OCI-LY7 (cell line): Measurements from ENCODE around the gene PRELID2. TPM values are rescaled to one million over a fixed set of nuclear protein-coding genes. Genes with fewer than 3 reads are reported as not detected.
"Not testable (repeated sequence)": the region's sequence is repeated elsewhere in the genome, so short reads cannot be mapped to it uniquely, and the experiment has no call there.

Source experiments
- BruUV-seq: library from RNA; stranded (reverse); fragments of 400-500 nt; replicated peaks from 2 replicates; lab custom pipeline; 2021; lab: Mats Ljungman, UMichigan
- CTCF ChIA-PET: fragments of 300-600 bp; sonication (Branson Sonifier 250); formaldehyde crosslinking; loops from one replicate; lab custom pipeline; 2022; ENCODE audit warnings: antibody characterized with exemption; ENCODE audit not compliant: unreplicated experiment; lab: Charles Lee
- POLR2A ChIA-PET: fragments of 300-600 bp; sonication (Branson Sonifier 250); formaldehyde crosslinking; loops from one replicate; lab custom pipeline; 2022; ENCODE audit warnings: antibody characterized with exemption; lab: Charles Lee
- DNase-seq: peaks from one replicate; pipeline ENCODE4 v3.0.0-alpha.2; 2015; ENCODE audit warnings: low spot score
- H2AFZ ChIP-seq: fragments of 200-600 bp; sonication (generic), shearing (Covaris generic); 2 replicates; pipeline ENCODE4 v1.6.1; 2014; ENCODE audit warnings: mild to moderate bottlenecking, antibody characterized with exemption, low read length, moderate library complexity
- H3K27ac ChIP-seq: fragments of 200-600 bp; sonication (generic); 2 replicates; pipeline ENCODE4 v1.5.1; 2014; ENCODE audit warnings: mixed run types, low read depth, mild to moderate bottlenecking, moderate library complexity, low read length, inconsistent platforms; ENCODE audit not compliant: poor library complexity, severe bottlenecking
- H3K36me3 ChIP-seq: fragments of 200-600 bp; sonication (generic); 2 replicates; pipeline ENCODE4 v1.6.1; 2014; ENCODE audit warnings: mild to moderate bottlenecking, antibody characterized with exemption, low read length, moderate library complexity, mixed read lengths; ENCODE audit not compliant: insufficient read depth
- H3K4me1 ChIP-seq: fragments of 200-600 bp; sonication (generic); 2 replicates; pipeline ENCODE4 v1.5.1; 2014; ENCODE audit warnings: mild to moderate bottlenecking, low read length; ENCODE audit not compliant: insufficient read depth, poor library complexity, severe bottlenecking
- H3K4me2 ChIP-seq: fragments of 200-600 bp; sonication (generic); 2 replicates; pipeline ENCODE4 v1.6.1; 2014; ENCODE audit warnings: mild to moderate bottlenecking, low read length
- H3K4me3 ChIP-seq: fragments of 200-600 bp; sonication (generic); 2 replicates; pipeline ENCODE4 v1.5.1; 2014; ENCODE audit warnings: mild to moderate bottlenecking, low read depth, low read length; ENCODE audit not compliant: poor library complexity, severe bottlenecking
- H3K79me2 ChIP-seq: fragments of 200-600 bp; sonication (generic); 2 replicates; pipeline ENCODE4 v1.6.1; 2016; ENCODE audit warnings: low read depth, mild to moderate bottlenecking, low read length, moderate library complexity, mixed read lengths; ENCODE audit not compliant: insufficient read depth
- H3K9me2 ChIP-seq: fragments of 200-600 bp; sonication (generic); 2 replicates; pipeline ENCODE4 v1.6.1; 2016; ENCODE audit warnings: mild to moderate bottlenecking, low read length, mixed read lengths; ENCODE audit not compliant: insufficient read depth
- H3K9me3 ChIP-seq: fragments of 200-600 bp; sonication (generic); 2 replicates; pipeline ENCODE4 v1.6.1; 2014; ENCODE audit warnings: mild to moderate bottlenecking, mixed run types, low read length, mixed read lengths
- H4K20me1 ChIP-seq: fragments of 200-600 bp; sonication (generic); 2 replicates; pipeline ENCODE4 v1.6.1; 2014; ENCODE audit warnings: mild to moderate bottlenecking, antibody characterized with exemption, low read length, moderate library complexity, mixed read lengths; ENCODE audit not compliant: insufficient read depth
- EZH2phosphoT487 ChIP-seq: fragments of 200-600 bp; sonication (generic); IDR thresholded peaks from 2 replicates; pipeline ENCODE4 v1.6.1; 2018; ENCODE audit warnings: low read depth, borderline replicate concordance, mild to moderate bottlenecking, mixed run types, antibody characterized with exemption, low read length, moderate library complexity, mixed read lengths
- intact Hi-C: fragments of 100-400 bp; cut with micrococcal nuclease; formaldehyde crosslinking; loops from one replicate; pipeline ENCODE4 v1.10.0; 2022; ENCODE audit not compliant: unreplicated experiment
- total RNA-seq, 2 experiments: library from RNA; depleted of rRNA in 1 of 2; stranded (reverse); fragments of >200 nt in 1 of 2; shearing (Covaris generic) in 1 of 2; gene quantifications; 2 replicates each; pipeline ENCODE4 v1.2.3, GENCODE V29; 2014 to 2022
- TF ChIP-seq, protein P1 (sequence below): fragments of 200-600 bp; sonication (generic); conservative IDR thresholded peaks from 2 replicates; pipeline ENCODE4 v1.5.1; 2014; ENCODE audit warnings: mild to moderate bottlenecking, antibody characterized with exemption, low read length, moderate library complexity, mixed read lengths

PRELID2 gene
- total RNA-seq, 2 experiments from 2014 or later: 1.4 to 9.5 TPM

GRCh38 chr5:145739843-145740242 lies 95.3 kb downstream of the PRELID2 start:
- Histone ChIP-seq H3K4me2 (no peak overlapping the region), H4K20me1 (no peaks in the 10 kb centered on the region), H3K4me1 (no peaks in the 10 kb centered on the region), H3K9me2 (no peaks in the 10 kb centered on the region), H3K4me3 (no peak overlapping the region), H3K9me3 (no peaks in the 10 kb centered on the region), H3K79me2 (no peaks in the 10 kb centered on the region), H3K36me3 (no peaks in the 10 kb centered on the region), H3K27ac (no peak overlapping the region), H2AFZ (no peak overlapping the region)
- BruUV-seq: no TSS peak
- ChIA-PET CTCF (no interaction called here), POLR2A (no interaction called here)
- intact Hi-C loops: no loop called here
- DNase-seq: no peak
- TF ChIP-seq EZH2phosphoT487: no peak
- TF ChIP-seq, protein P1, sequence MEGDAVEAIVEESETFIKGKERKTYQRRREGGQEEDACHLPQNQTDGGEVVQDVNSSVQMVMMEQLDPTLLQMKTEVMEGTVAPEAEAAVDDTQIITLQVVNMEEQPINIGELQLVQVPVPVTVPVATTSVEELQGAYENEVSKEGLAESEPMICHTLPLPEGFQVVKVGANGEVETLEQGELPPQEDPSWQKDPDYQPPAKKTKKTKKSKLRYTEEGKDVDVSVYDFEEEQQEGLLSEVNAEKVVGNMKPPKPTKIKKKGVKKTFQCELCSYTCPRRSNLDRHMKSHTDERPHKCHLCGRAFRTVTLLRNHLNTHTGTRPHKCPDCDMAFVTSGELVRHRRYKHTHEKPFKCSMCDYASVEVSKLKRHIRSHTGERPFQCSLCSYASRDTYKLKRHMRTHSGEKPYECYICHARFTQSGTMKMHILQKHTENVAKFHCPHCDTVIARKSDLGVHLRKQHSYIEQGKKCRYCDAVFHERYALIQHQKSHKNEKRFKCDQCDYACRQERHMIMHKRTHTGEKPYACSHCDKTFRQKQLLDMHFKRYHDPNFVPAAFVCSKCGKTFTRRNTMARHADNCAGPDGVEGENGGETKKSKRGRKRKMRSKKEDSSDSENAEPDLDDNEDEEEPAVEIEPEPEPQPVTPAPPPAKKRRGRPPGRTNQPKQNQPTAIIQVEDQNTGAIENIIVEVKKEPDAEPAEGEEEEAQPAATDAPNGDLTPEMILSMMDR: no peak

DNA sequence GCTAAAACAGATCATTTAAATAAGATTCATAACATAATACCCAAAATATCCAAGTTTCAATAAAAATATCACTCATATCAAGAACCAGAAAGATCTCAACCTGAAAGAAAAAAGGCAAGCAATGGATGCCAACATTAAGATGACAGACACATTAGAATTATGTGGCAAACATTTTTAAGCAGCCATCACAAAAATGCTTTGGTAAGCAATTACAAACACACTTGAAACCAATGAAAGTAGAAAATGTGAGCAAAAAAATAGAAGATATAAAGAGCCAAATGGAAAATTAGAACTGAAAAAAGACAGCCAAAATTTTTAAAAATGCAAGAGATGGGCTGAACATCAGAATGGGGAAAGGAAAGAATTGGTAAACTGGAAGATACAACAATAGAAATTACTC lies 96.9 kb downstream of the PRELID2 start:
- Histone ChIP-seq H3K4me1 (no peaks in the 10 kb centered on the region), H3K36me3 (no peaks in the 10 kb centered on the region), H3K9me3 (no peaks in the 10 kb centered on the region), H3K9me2 (no peaks in the 10 kb centered on the region), H2AFZ (no peak overlapping the region), H3K4me2 (no peak overlapping the region), H4K20me1 (no peaks in the 10 kb centered on the region), H3K27ac (no peak overlapping the region), H3K4me3 (no peak overlapping the region), H3K79me2 (no peaks in the 10 kb centered on the region)
- ChIA-PET CTCF (no interaction called here), POLR2A (no interaction called here)
- no TSS peak for BruUV-seq
- no peak for TF ChIP-seq EZH2phosphoT487
- TF ChIP-seq, protein P1: no peak
- intact Hi-C loops: no loop called here
- no peak for DNase-seq

DNA sequence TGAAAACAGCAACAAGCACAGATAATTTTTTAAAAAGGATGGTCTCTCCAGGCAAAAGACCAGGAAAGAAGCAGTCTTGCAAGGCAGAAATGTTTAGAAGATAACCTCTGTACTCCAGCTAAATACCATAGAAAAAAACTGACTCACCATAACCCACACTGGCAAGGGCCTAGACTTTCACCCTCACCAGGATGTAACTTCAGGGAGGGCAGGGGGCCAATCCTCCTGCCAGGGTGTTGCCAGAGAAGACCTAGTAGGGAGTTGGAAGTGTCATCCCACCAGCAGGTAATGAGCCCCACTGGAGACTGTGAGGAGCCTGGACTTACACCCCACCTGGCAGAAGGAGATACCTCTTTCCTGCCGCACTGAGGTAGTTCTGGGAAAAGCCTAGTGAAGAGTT lies 97.6 kb downstream of the PRELID2 start:
- intact Hi-C loops: no loop called here
- H3K27ac ChIP-seq: no peak overlapping the region
- H2AFZ ChIP-seq: no peak overlapping the region
- no peaks in the 10 kb centered on the region for H3K4me1 ChIP-seq
- no peaks in the 10 kb centered on the region for H4K20me1 ChIP-seq
- DNase-seq: no peak
- H3K9me3 ChIP-seq: no peaks in the 10 kb centered on the region
- no peaks in the 10 kb centered on the region for H3K9me2 ChIP-seq
- ChIA-PET POLR2A (no interaction called here), CTCF (no interaction called here)
- no peak overlapping the region for H3K4me3 ChIP-seq
- BruUV-seq: no TSS peak
- no peaks in the 10 kb centered on the region for H3K36me3 ChIP-seq
- H3K4me2 ChIP-seq: no peak overlapping the region
- H3K79me2 ChIP-seq: no peaks in the 10 kb centered on the region
- TF ChIP-seq, protein P1: no peak
- TF ChIP-seq EZH2phosphoT487: no peak

- H3K9me3 ChIP-seq, DNase-seq, intact Hi-C loops, POLR2A ChIA-PET, H4K20me1 ChIP-seq, H3K79me2 ChIP-seq, BruUV-seq, H3K36me3 ChIP-seq, H3K27ac ChIP-seq, CTCF ChIA-PET, H3K4me2 ChIP-seq, H3K4me1 ChIP-seq, H3K9me2 ChIP-seq, H3K4me3 ChIP-seq, H2AFZ ChIP-seq: not testable (repeated sequence)
Observed at GRCh38 chr5:145729956-145730355, 105.2 kb downstream of the PRELID2 start.
